Smooth muscle cell (in vitro differentiated cells): Measurements from ENCODE around the gene ZNF821. TPM values are rescaled to one million over a fixed set of nuclear protein-coding genes. Genes with fewer than 3 reads are reported as not detected.

ENCODE experiments used
- DNase-seq: peaks from one replicate; lab custom pipeline; 2025; ENCODE audit not compliant: unreplicated experiment; lab: John Stamatoyannopoulos, UW
- H2AFZ ChIP-seq: fragments of 200-600 bp; sonication (generic); 2 replicates; pipeline ENCODE4 v1.6.0; 2016; ENCODE audit warnings: antibody characterized with exemption, low read depth, mild to moderate bottlenecking
- H3F3A ChIP-seq: fragments of 200-600 bp; sonication (generic); 2 replicates; pipeline ENCODE4 v1.6.0; 2017; ENCODE audit warnings: antibody characterized with exemption, low read depth
- H3K27ac ChIP-seq: fragments of 200-600 bp; sonication (generic); 2 replicates; pipeline ENCODE4 v1.5.1; 2016; ENCODE audit warnings: low read depth, mild to moderate bottlenecking
- H3K27me3 ChIP-seq: fragments of 200-600 bp; sonication (generic); 2 replicates; pipeline ENCODE4 v1.6.1; 2016; ENCODE audit warnings: low read depth, mild to moderate bottlenecking
- H3K36me3 ChIP-seq: fragments of 200-600 bp; sonication (generic); 2 replicates; pipeline ENCODE4 v1.5.1; 2016; ENCODE audit warnings: low read depth
- H3K4me1 ChIP-seq: fragments of 200-600 bp; sonication (generic); 2 replicates; pipeline ENCODE4 v1.5.1; 2016; ENCODE audit warnings: low read depth
- H3K4me2 ChIP-seq: fragments of 200-600 bp; sonication (generic); 2 replicates; pipeline ENCODE4 v1.6.0; 2016; ENCODE audit warnings: mild to moderate bottlenecking
- H3K4me3 ChIP-seq: fragments of 200-600 bp; sonication (generic); 2 replicates; pipeline ENCODE4 v1.5.1; 2016; ENCODE audit warnings: mild to moderate bottlenecking
- H3K79me2 ChIP-seq: fragments of 200-600 bp; sonication (generic); 2 replicates; pipeline ENCODE4 v1.6.0; 2016; ENCODE audit warnings: low read depth, mild to moderate bottlenecking
- H3K9ac ChIP-seq: fragments of 200-600 bp; sonication (generic); 2 replicates; pipeline ENCODE4 v1.6.0; 2016; ENCODE audit warnings: low read depth
- H3K9me3 ChIP-seq: fragments of 200-600 bp; sonication (generic); replicated peaks from 2 replicates; pipeline ENCODE4 v1.5.1; 2016; ENCODE audit warnings: low read depth
- H4K20me1 ChIP-seq: fragments of 200-600 bp; sonication (generic); 2 replicates; pipeline ENCODE4 v1.6.0; 2016; ENCODE audit warnings: low read depth
- CTCF ChIP-seq: fragments of 200-600 bp; sonication (generic); IDR thresholded peaks from 2 replicates; pipeline ENCODE4 v1.5.1; 2017; ENCODE audit warnings: borderline replicate concordance, mild to moderate bottlenecking, antibody characterized with exemption; ENCODE audit not compliant: insufficient read depth, poor library complexity, severe bottlenecking
- WGBS: methylation state at CpG from one replicate; pipeline ENCODE4 v1.1.7; 2016; ENCODE audit warnings: low lambda C conversion rate; 5-methylcytosine and 5-hydroxymethylcytosine counted together
- polyA plus RNA-seq: library from polyadenylated mRNA; unstranded; fragments of >200 nt; fragmentation: Nextera tagmentation; extraction: Ambion mirVana; gene quantifications from 2 replicates; pipeline ENCODE4 v1.2.1, GENCODE V29; 2016
- total RNA-seq: library from RNA; depleted of rRNA; stranded (reverse); fragments of >200 nt; gene quantifications from 2 replicates; pipeline ENCODE4 v1.2.3, GENCODE V29; 2014

The ZNF821 gene
- total and polyA plus RNA-seq, 2 experiments from 2014 or later = 12.0 to 17.5 TPM

- no peak for DNase-seq
- no peak overlapping the region for H3K4me2 ChIP-seq
- WGBS = 72% methylated on average over 4 of the region's 4 CpGs
- no peaks in the 10 kb centered on the region for H3K79me2 ChIP-seq
- no peak overlapping the region for H3K9ac ChIP-seq
- H4K20me1 ChIP-seq = peaks cover 12% of the 10 kb centered on the region
- H2AFZ ChIP-seq = no peak overlapping the region
- TF ChIP-seq CTCF = no peak
- H3K27ac ChIP-seq = no peak overlapping the region
- no peaks in the 10 kb centered on the region for H3K9me3 ChIP-seq
- H3K4me1 ChIP-seq = peaks cover 6% of the 10 kb centered on the region
- peaks cover 7% of the 10 kb centered on the region for H3F3A ChIP-seq
- peaks cover 3% of the 10 kb centered on the region for H3K36me3 ChIP-seq
- no peak overlapping the region for H3K4me3 ChIP-seq
- H3K27me3 ChIP-seq = no peaks in the 10 kb centered on the region
Measured at GRCh38 chr16:71878911-71879310, 5.1 kb downstream of the ZNF821 start.

- Histone ChIP-seq H3K79me2 (no peaks in the 10 kb centered on the region), H3K27ac (no peak overlapping the region)
- WGBS = 100% methylated on average over 4 of the region's 4 CpGs
Measured at GRCh38 chr16:71873199-71873598, 10.8 kb downstream of the ZNF821 start.

GRCh38 chr16:71870818-71871217, 13.2 kb downstream of the ZNF821 start:
- no peak overlapping the region for H3K4me2 ChIP-seq
- H4K20me1 ChIP-seq = peaks cover 8% of the 10 kb centered on the region
- no peak overlapping the region for H3K4me3 ChIP-seq
- H3F3A ChIP-seq = no peaks in the 10 kb centered on the region
- H3K4me1 ChIP-seq = no peaks in the 10 kb centered on the region
- no peak overlapping the region for H3K9ac ChIP-seq
- no peak overlapping the region for H3K27ac ChIP-seq
- H3K9me3 ChIP-seq = no peaks in the 10 kb centered on the region
- 97% methylated on average over 2 of the region's 2 CpGs for WGBS
- H3K79me2 ChIP-seq = no peaks in the 10 kb centered on the region
- no peak for TF ChIP-seq CTCF
- no peak for DNase-seq
- no peak overlapping the region for H2AFZ ChIP-seq
- no peaks in the 10 kb centered on the region for H3K36me3 ChIP-seq
- H3K27me3 ChIP-seq = no peaks in the 10 kb centered on the region

More at GRCh38 chr16:71873199-71873598, 10.8 kb downstream of the ZNF821 start:
- Histone ChIP-seq H3K27me3 (no peaks in the 10 kb centered on the region), H3F3A (no peaks in the 10 kb centered on the region), H3K4me1 (no peaks in the 10 kb centered on the region), H3K9ac (no peak overlapping the region), H3K4me2 (no peak overlapping the region), H3K4me3 (no peak overlapping the region), H3K36me3 (no peaks in the 10 kb centered on the region), H3K9me3 (no peaks in the 10 kb centered on the region), H2AFZ (no peak overlapping the region), H4K20me1 (peaks cover 3% of the 10 kb centered on the region)
- no peak for DNase-seq
- TF ChIP-seq CTCF = no peak

GRCh38 chr16:71869089-71869488, 14.9 kb downstream of the ZNF821 start:
- no peak overlapping the region for H3K9ac ChIP-seq
- no peaks in the 10 kb centered on the region for H3F3A ChIP-seq
- H3K27me3 ChIP-seq = no peaks in the 10 kb centered on the region
- no peak overlapping the region for H3K4me3 ChIP-seq
- H3K79me2 ChIP-seq = no peaks in the 10 kb centered on the region
- peaks cover 1% of the 10 kb centered on the region for H3K36me3 ChIP-seq
- H3K27ac ChIP-seq = no peak overlapping the region
- H4K20me1 ChIP-seq = peaks cover 11% of the 10 kb centered on the region
- no peak for DNase-seq
- H2AFZ ChIP-seq = no peak overlapping the region
- H3K9me3 ChIP-seq = no peaks in the 10 kb centered on the region
- 82% methylated on average over 1 of the region's 1 CpG for WGBS
- no peaks in the 10 kb centered on the region for H3K4me1 ChIP-seq
- no peak for TF ChIP-seq CTCF
- H3K4me2 ChIP-seq = no peak overlapping the region
